OCI-LY1 (cell line): ENCODE results near the gene FAM222A.

Experiments
- H2AFZ ChIP-seq: fragments of 200-600 bp; sonication (generic), shearing (Covaris generic); 2 replicates; pipeline ENCODE4 v1.6.0; 2014; ENCODE audit warnings: antibody characterized with exemption, mild to moderate bottlenecking, low read length
- H3F3A ChIP-seq: fragments of 200-600 bp; sonication (generic), shearing (Covaris generic); 2 replicates; pipeline ENCODE4 v1.6.0; 2014; ENCODE audit warnings: mild to moderate bottlenecking, antibody characterized with exemption, low read length, moderate library complexity; ENCODE audit not compliant: insufficient read depth
- H3K27ac ChIP-seq: fragments of 200-600 bp; sonication (generic); 2 replicates; pipeline ENCODE4 v1.5.1; 2014; ENCODE audit warnings: low read length, mixed run types, mild to moderate bottlenecking, low read depth; ENCODE audit not compliant: poor library complexity, severe bottlenecking
- H3K27me3 ChIP-seq: fragments of 200-600 bp; sonication (generic); 2 replicates; pipeline ENCODE4 v1.6.0; 2014; ENCODE audit warnings: antibody characterized with exemption, mild to moderate bottlenecking, low read length, moderate library complexity; ENCODE audit not compliant: insufficient read depth
- H3K36me3 ChIP-seq: fragments of 200-600 bp; sonication (generic); 2 replicates; pipeline ENCODE4 v1.6.1; 2014; ENCODE audit warnings: mild to moderate bottlenecking, antibody characterized with exemption, low read length, moderate library complexity, mixed read lengths; ENCODE audit not compliant: insufficient read depth
- H3K4me1 ChIP-seq: fragments of 200-600 bp; sonication (generic); 2 replicates; pipeline ENCODE4 v1.5.1; 2014; ENCODE audit warnings: mild to moderate bottlenecking, low read length, moderate library complexity; ENCODE audit not compliant: insufficient read depth, severe bottlenecking
- H3K4me2 ChIP-seq: fragments of 200-600 bp; sonication (generic), shearing (Covaris generic); 2 replicates; pipeline ENCODE4 v1.6.1; 2014; ENCODE audit warnings: low read length
- H3K4me3 ChIP-seq: fragments of 200-600 bp; sonication (generic); 2 replicates; pipeline ENCODE4 v1.5.1; 2014; ENCODE audit warnings: low read length, low read depth, mild to moderate bottlenecking, mixed read lengths; ENCODE audit not compliant: poor library complexity, severe bottlenecking
- H3K79me2 ChIP-seq: fragments of 200-600 bp; shearing (Covaris generic); 2 replicates; pipeline ENCODE4 v1.6.1; 2016; ENCODE audit warnings: mixed run types, low read length, mixed read lengths; ENCODE audit not compliant: insufficient read depth
- H3K9ac ChIP-seq: fragments of 200-600 bp; sonication (generic), shearing (Covaris generic); 2 replicates; pipeline ENCODE4 v1.6.1; 2014; ENCODE audit warnings: mild to moderate bottlenecking, low read length, mixed read lengths
- H3K9me2 ChIP-seq: fragments of 200-600 bp; sonication (generic), shearing (Covaris generic); 2 replicates; pipeline ENCODE4 v1.6.1; 2014; ENCODE audit warnings: low read depth, mild to moderate bottlenecking, low read length, mixed read lengths
- H3K9me3 ChIP-seq: fragments of 200-600 bp; shearing (Covaris generic); 2 replicates; pipeline ENCODE4 v1.6.1; 2014; ENCODE audit warnings: low read length, mixed read lengths
- H4K20me1 ChIP-seq: fragments of 200-600 bp; sonication (generic), shearing (Covaris generic); 2 replicates; pipeline ENCODE4 v1.6.0; 2016; ENCODE audit warnings: mild to moderate bottlenecking, low read length; ENCODE audit not compliant: insufficient read depth
- EZH2 ChIP-seq: fragments of 200-600 bp; sonication (generic), shearing (Covaris generic); IDR thresholded peaks from 2 replicates; pipeline ENCODE4 v1.8.0; 2017; ENCODE audit warnings: borderline replicate concordance, mixed run types, mild to moderate bottlenecking, antibody characterized with exemption, low read length, moderate library complexity, mixed read lengths
- TF ChIP-seq, protein P1 (sequence below): fragments of 200-600 bp; sonication (generic), shearing (Covaris generic); IDR thresholded peaks from 2 replicates; pipeline ENCODE4 v1.5.1; 2017; ENCODE audit warnings: mild to moderate bottlenecking, antibody characterized with exemption, low read length, moderate library complexity, mixed read lengths

The FAM222A gene

DNA sequence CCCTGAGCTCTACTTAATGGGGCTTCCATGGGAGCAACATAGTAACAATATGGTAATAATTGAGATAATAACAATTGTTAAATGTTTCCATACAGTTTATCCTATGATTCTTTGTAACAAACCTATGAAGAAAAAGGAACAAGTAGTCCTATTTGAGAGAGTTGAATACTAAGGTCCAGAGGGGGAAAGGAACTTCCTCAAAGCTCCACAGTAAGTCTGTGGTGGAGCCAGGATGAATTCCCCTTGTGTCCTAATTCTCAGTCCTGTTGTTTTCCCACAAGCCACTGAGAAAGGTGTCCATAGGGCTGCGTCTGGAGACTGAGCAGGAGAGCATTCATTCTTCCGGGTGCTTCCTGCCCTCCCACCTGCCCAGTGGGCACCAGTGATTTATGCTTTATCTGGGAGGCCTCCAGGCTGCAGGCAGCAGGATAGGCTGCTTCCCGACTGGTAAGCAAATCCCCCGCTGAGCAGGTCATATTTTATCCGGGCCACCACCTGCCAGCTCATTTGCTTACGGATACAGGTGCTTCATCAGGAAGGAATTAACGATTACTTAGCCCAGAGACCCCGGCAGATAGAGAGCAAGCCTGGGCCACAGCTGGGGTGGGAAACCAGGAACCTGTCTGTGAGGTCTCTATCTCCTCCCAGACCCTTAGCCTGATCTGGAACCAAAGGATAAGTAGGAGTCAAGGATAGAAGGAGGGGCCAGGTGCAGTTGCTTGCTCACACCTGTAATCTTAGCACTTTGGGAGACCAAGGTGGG is 33.9 kb upstream of the FAM222A start:
- no peak overlapping the region for H3K27ac ChIP-seq
- no peak overlapping the region for H2AFZ ChIP-seq
- H3K9me3 ChIP-seq: no peaks in the 10 kb centered on the region
- no peaks in the 10 kb centered on the region for H3K4me1 ChIP-seq
- no peaks in the 10 kb centered on the region for H3K27me3 ChIP-seq
- no peaks in the 10 kb centered on the region for H4K20me1 ChIP-seq
- TF ChIP-seq EZH2: no peak
- TF ChIP-seq, protein P1, sequence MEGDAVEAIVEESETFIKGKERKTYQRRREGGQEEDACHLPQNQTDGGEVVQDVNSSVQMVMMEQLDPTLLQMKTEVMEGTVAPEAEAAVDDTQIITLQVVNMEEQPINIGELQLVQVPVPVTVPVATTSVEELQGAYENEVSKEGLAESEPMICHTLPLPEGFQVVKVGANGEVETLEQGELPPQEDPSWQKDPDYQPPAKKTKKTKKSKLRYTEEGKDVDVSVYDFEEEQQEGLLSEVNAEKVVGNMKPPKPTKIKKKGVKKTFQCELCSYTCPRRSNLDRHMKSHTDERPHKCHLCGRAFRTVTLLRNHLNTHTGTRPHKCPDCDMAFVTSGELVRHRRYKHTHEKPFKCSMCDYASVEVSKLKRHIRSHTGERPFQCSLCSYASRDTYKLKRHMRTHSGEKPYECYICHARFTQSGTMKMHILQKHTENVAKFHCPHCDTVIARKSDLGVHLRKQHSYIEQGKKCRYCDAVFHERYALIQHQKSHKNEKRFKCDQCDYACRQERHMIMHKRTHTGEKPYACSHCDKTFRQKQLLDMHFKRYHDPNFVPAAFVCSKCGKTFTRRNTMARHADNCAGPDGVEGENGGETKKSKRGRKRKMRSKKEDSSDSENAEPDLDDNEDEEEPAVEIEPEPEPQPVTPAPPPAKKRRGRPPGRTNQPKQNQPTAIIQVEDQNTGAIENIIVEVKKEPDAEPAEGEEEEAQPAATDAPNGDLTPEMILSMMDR: no peak
- no peak overlapping the region for H3K4me2 ChIP-seq
- no peak overlapping the region for H3K4me3 ChIP-seq
- no peaks in the 10 kb centered on the region for H3K9me2 ChIP-seq
- no peak overlapping the region for H3K9ac ChIP-seq
- H3K79me2 ChIP-seq: no peaks in the 10 kb centered on the region
- H3F3A ChIP-seq: no peaks in the 10 kb centered on the region
- no peaks in the 10 kb centered on the region for H3K36me3 ChIP-seq

GRCh38 chr12:109680264-109681005 is 33.2 kb upstream of the FAM222A start:
- Histone ChIP-seq H2AFZ (no peak overlapping the region), H3K4me3 (no peak overlapping the region), H3K9me2 (no peaks in the 10 kb centered on the region), H3K27ac (no peak overlapping the region), H4K20me1 (no peaks in the 10 kb centered on the region), H3K4me1 (no peaks in the 10 kb centered on the region), H3K9ac (no peak overlapping the region), H3K79me2 (no peaks in the 10 kb centered on the region), H3K36me3 (no peaks in the 10 kb centered on the region), H3F3A (no peaks in the 10 kb centered on the region), H3K4me2 (no peak overlapping the region), H3K9me3 (no peaks in the 10 kb centered on the region), H3K27me3 (no peaks in the 10 kb centered on the region)
- TF ChIP-seq, protein P1: no peak
- no peak for TF ChIP-seq EZH2

DNA sequence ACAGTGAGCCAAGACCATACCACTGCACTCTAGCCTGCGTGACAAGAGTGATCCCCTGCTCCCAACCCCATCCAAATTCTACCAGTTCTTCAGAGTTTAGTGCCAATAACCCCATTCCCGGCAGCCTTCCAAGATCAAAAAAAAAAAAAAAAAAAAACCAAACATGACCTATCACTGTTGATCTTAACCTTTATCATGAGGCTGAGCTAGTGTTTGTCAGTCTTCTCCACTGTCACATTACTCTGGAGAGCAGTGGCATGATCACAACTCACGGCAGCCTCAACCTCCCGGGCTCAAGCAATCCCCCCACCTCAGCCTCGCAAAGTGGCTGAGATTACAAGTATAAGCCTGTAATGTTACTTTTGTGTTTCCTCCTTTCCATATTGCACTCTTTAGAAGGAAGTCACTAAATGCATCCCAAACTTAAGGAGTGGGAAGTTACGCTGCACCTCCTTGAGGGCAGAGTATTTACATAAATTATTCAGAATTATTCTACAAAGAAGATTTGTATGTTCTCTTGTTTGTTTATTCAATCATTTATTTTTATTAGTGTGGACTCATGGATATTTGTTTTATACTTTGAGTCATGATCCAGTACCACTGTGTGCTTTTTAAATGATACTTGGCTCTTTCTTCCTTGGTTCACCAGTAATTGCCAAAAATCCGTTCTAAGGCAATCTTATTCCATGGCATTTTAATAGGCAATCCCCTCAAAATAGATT is 31.5 kb upstream of the FAM222A start:
- Histone ChIP-seq H3K4me3 (no peak overlapping the region), H3F3A (no peaks in the 10 kb centered on the region), H3K9me3 (no peaks in the 10 kb centered on the region), H3K27me3 (no peaks in the 10 kb centered on the region), H3K36me3 (no peaks in the 10 kb centered on the region), H3K79me2 (no peaks in the 10 kb centered on the region), H2AFZ (no peak overlapping the region), H3K27ac (no peak overlapping the region), H3K4me2 (no peak overlapping the region), H3K4me1 (no peaks in the 10 kb centered on the region), H3K9me2 (no peaks in the 10 kb centered on the region), H3K9ac (no peak overlapping the region), H4K20me1 (no peaks in the 10 kb centered on the region)
- TF ChIP-seq, protein P1: no peak
- no peak for TF ChIP-seq EZH2
